Liver (tissue), 9 donors: ENCODE results near the gene OGDHL. TPM values are rescaled to one million over a fixed set of nuclear protein-coding genes. Genes with fewer than 3 reads are reported as not detected.

ENCODE experiments used
- DNase-seq: peaks from one replicate; pipeline ENCODE4 v3.0.0-alpha.2; 2017; ENCODE audit warnings: low spot score
- H3K27ac ChIP-seq, 2 donors: one replicate each; pipeline ENCODE4 v1.7.0; 2013; ENCODE audit warnings: inconsistent platforms in 2 of 2, low read length in 2 of 2, control low read depth in 1 of 2, low read depth in 1 of 2, mild to moderate bottlenecking in 1 of 2
- H3K27me3 ChIP-seq, 4 donors: one replicate each; pipeline versions ENCODE4 v1.6.1 to v1.7.0; 2013; ENCODE audit warnings: low read length in 3 of 4, inconsistent platforms in 1 of 4, mild to moderate bottlenecking in 1 of 4, moderate library complexity in 1 of 4; ENCODE audit not compliant: control insufficient read depth in 4 of 4, insufficient read depth in 4 of 4
- H3K36me3 ChIP-seq, 4 donors: one replicate each; pipeline versions ENCODE4 v1.6.1 to v1.7.0; 2013; ENCODE audit warnings: low read length in 3 of 4, mild to moderate bottlenecking in 3 of 4, low read depth in 1 of 4, moderate library complexity in 1 of 4; ENCODE audit not compliant: control insufficient read depth in 4 of 4, insufficient read depth in 3 of 4
- H3K4me1 ChIP-seq, 4 donors: one replicate each; pipeline versions ENCODE4 v1.6.1 to v1.7.0; 2013; ENCODE audit warnings: low read length in 3 of 4, mild to moderate bottlenecking in 3 of 4, moderate library complexity in 1 of 4; ENCODE audit not compliant: control insufficient read depth in 4 of 4, insufficient read depth in 4 of 4
- H3K4me3 ChIP-seq, 3 donors: one replicate each; pipeline versions ENCODE4 v1.6.1 to v1.7.0; 2013; ENCODE audit warnings: low read length in 3 of 3, control low read depth in 1 of 3, low read depth in 1 of 3, mild to moderate bottlenecking in 1 of 3
- H3K9ac ChIP-seq, 2 donors: one replicate each; pipeline ENCODE4 v1.7.0; 2013; ENCODE audit warnings: low read length in 2 of 2, mild to moderate bottlenecking in 2 of 2, moderate library complexity in 2 of 2, control low read depth in 1 of 2, low read depth in 1 of 2
- H3K9me3 ChIP-seq, 4 donors: one replicate each; pipeline versions ENCODE4 v1.6.1 to v1.7.0; 2013; ENCODE audit warnings: low read length in 3 of 4; ENCODE audit not compliant: control insufficient read depth in 4 of 4
- ATF3 ChIP-seq: IDR thresholded peaks from 2 replicates; pipeline ENCODE4 v1.6.1; 2016; ENCODE audit warnings: antibody characterized with exemption
- CTCF ChIP-seq: fragments of 150-350 bp; IDR thresholded peaks from 2 replicates; pipeline ENCODE4 v1.5.1; 2017; ENCODE audit warnings: improper control_type of control experiment, low read depth, low read length; ENCODE audit not compliant: missing input control
- EGR1 ChIP-seq, 2 donors: IDR thresholded peaks; 2 replicates each; pipeline ENCODE4 v1.6.1; 2016 to 2018; ENCODE audit warnings: antibody characterized with exemption in 2 of 2, low read depth in 2 of 2
- FOXA2 ChIP-seq: IDR thresholded peaks from 2 replicates; pipeline ENCODE4 v1.6.1; 2016; ENCODE audit warnings: antibody characterized with exemption
- GABPA ChIP-seq, 2 donors: IDR thresholded peaks in 1 of 2; conservative IDR thresholded peaks in 1 of 2; 2 replicates each; pipeline ENCODE4 v1.6.1; 2016; ENCODE audit warnings: antibody characterized with exemption in 2 of 2, mild to moderate bottlenecking in 1 of 2, moderate library complexity in 1 of 2
- HNF4A ChIP-seq, 2 donors: conservative IDR thresholded peaks; 2 replicates each; pipeline ENCODE4 v1.6.1; 2016; ENCODE audit warnings: antibody characterized with exemption in 2 of 2, mild to moderate bottlenecking in 2 of 2
- HNF4G ChIP-seq: IDR thresholded peaks from 2 replicates; pipeline ENCODE4 v1.6.1; 2016; ENCODE audit warnings: antibody characterized with exemption
- JUND ChIP-seq, 2 donors: IDR thresholded peaks; 2 replicates each; pipeline ENCODE4 v1.6.1; 2016; ENCODE audit warnings: antibody characterized with exemption in 2 of 2
- NR2F2 ChIP-seq: IDR thresholded peaks from 2 replicates; pipeline ENCODE4 v1.6.1; 2016; ENCODE audit warnings: antibody characterized with exemption
- REST ChIP-seq: IDR thresholded peaks from 2 replicates; pipeline ENCODE4 v1.6.1; 2016; ENCODE audit warnings: antibody characterized with exemption, mild to moderate bottlenecking
- RXRA ChIP-seq, 2 donors: IDR thresholded peaks; 2 replicates each; pipeline ENCODE4 v1.6.1; 2017 to 2018; ENCODE audit warnings: antibody characterized with exemption in 2 of 2, mild to moderate bottlenecking in 1 of 2
- TAF1 ChIP-seq: conservative IDR thresholded peaks from 2 replicates; pipeline ENCODE4 v1.6.1; 2016; ENCODE audit warnings: antibody characterized with exemption, mild to moderate bottlenecking
- YY1 ChIP-seq: IDR thresholded peaks from 2 replicates; pipeline ENCODE4 v1.6.1; 2016; ENCODE audit warnings: antibody characterized with exemption, mild to moderate bottlenecking
- ZBTB33 ChIP-seq: IDR thresholded peaks from 2 replicates; pipeline ENCODE4 v1.6.1; 2016; ENCODE audit warnings: antibody characterized with exemption
- WGBS: extraction: QIAGEN DNeasy Blood & Tissue Kit; methylation state at CpG from one replicate; pipeline ENCODE4 v1.1.7; 2013; 5-methylcytosine and 5-hydroxymethylcytosine counted together
- polyA plus RNA-seq, 2 donors: library from polyadenylated mRNA; stranded (reverse) in 1 of 2; unstranded in 1 of 2; fragments of 200-250 nt in 1 of 2; fragments of >200 nt in 1 of 2; fragmentation: Nextera tagmentation in 1 of 2; extraction: Ambion mirVana in 1 of 2; gene quantifications; one replicate each; pipeline versions ENCODE4 v1.2.1 to v1.2.3, GENCODE V29; 2013 to 2015
- total RNA-seq, 2 donors: library from RNA; depleted of rRNA; stranded (reverse); fragments of >200 nt; gene quantifications; one replicate each; pipeline ENCODE4 v1.2.3, GENCODE V29; 2014
- donor health status: healthy.
- donor health status: healthy.
- donor health status: healthy.
- donor health status: healthy.
- donor health status: healthy.

The OGDHL gene
- total and polyA plus RNA-seq, 4 donors, result 5.2 to 67.9 (median 49.7) TPM

GRCh38 chr10:49733866-49734265, 28.3 kb downstream of the OGDHL start:
- Histone ChIP-seq H3K4me3 (no peak overlapping the region), H3K36me3 (peaks cover 6 to 45% (median 29%) of the 10 kb centered on the region in 4 donors)
- TF ChIP-seq CTCF (no peak), RXRA (IDR thresholded peaks at IDR 0.05) (no peak), NR2F2 (no peak), JUND (IDR thresholded peaks at IDR 0.05) (no peak), TAF1 (no peak), ZBTB33 (no peak), GABPA (IDR thresholded peaks at IDR 0.05 in 1 of 2, conservative IDR thresholded peaks at IDR 0.05 in 1 of 2) (no peak), YY1 (no peak), HNF4A (conservative IDR thresholded peaks at IDR 0.05) (no peak), FOXA2 (no peak), REST (no peak), HNF4G (no peak), EGR1 (IDR thresholded peaks at IDR 0.05; ENCODE audit: low read depth in 2 of 2) (no peak)

GRCh38 chr10:49726593-49726992, 35.5 kb downstream of the OGDHL start:
- H3K9ac ChIP-seq, result no peak overlapping the region
- WGBS, result 71% methylated on average over 2 of the region's 2 CpGs
- TF ChIP-seq RXRA (IDR thresholded peaks at IDR 0.05) (no peak), ATF3 (no peak), JUND (IDR thresholded peaks at IDR 0.05) (no peak), REST (no peak), HNF4G (no peak), EGR1 (IDR thresholded peaks at IDR 0.05; ENCODE audit: low read depth in 2 of 2) (no peak), NR2F2 (no peak), CTCF (no peak), ZBTB33 (no peak)
- H3K36me3 ChIP-seq, result no peaks in the 10 kb centered on the region
- no peak for DNase-seq
- H3K4me3 ChIP-seq, result no peak overlapping the region
- H3K4me1 ChIP-seq, result no peaks in the 10 kb centered on the region
- no peak overlapping the region for H3K27ac ChIP-seq
- no peaks in the 10 kb centered on the region for H3K9me3 ChIP-seq
- no peaks in the 10 kb centered on the region for H3K27me3 ChIP-seq

More at GRCh38 chr10:49733866-49734265, 28.3 kb downstream of the OGDHL start:
- DNase-seq, result no peak
- Histone ChIP-seq H3K4me1 (no peaks in the 10 kb centered on the region), H3K9me3 (no peaks in the 10 kb centered on the region), H3K27me3 (no peaks in the 10 kb centered on the region), H3K27ac (no peak overlapping the region), H3K9ac (no peak overlapping the region)
- WGBS, result 91% methylated on average over 7 of the region's 7 CpGs
